Measurements from ENCODE around the gene CATSPER1.

CATSPER1 gene

GRCh38 chr11:66020212-66020611 is 6.1 kb downstream of the CATSPER1 start:
- TF ChIP-seq CTCF (IDR thresholded peaks at IDR 0.05; ENCODE audit: low read depth, low read length) = no peak
- Histone ChIP-seq H3K27ac (no peak overlapping the region), H3K27me3 (ENCODE audit: insufficient read depth, low read depth, severe bottlenecking) (no peaks in the 10 kb centered on the region), H3K9me3 (ENCODE audit: severe bottlenecking) (no peaks in the 10 kb centered on the region), H3K36me3 (no peaks in the 10 kb centered on the region), H3K4me3 (ENCODE audit: low read depth, low read length) (no peak overlapping the region)
- DNase-seq = no peak

DNA sequence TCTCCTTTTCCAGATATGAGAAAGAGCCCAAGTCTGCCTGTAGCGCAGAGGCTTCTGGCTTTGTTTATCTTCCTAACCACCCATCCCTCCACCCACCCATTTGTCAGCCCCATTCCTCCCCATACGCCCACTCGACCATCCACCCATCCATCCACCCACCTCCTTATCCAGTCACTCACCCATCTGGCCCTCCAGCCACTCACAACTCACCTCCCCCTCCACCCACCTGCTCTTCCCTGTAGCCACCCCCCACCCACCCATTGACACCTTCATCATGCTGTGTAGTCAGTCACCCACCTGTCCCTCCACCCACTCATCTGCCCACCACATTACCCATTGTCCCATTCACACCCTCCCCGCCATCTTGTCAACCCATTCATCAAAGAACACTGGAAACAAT is 9.0 kb downstream of the CATSPER1 start:
- DNase-seq = no peak

DNA sequence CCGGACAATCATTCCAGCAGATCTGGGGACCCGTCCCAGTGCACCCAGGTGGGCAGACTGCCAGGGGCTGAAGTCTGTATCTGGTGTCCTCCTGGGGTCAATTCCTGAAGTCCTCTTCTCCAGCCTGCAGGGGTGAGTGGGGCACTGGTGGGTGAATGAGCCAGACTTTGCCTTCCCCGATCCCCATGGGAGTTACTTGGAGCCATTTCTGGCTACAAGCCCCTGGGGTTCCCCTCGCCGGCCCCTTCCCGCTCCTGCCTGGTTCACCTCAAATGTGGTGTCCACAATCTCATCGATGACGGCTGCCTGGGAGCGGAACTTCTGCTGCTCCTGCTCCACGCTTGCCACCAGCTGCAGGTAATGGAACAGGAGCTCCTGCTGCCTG is 9.5 kb downstream of the CATSPER1 start:
- H3K36me3 ChIP-seq = no peaks in the 10 kb centered on the region
- TF ChIP-seq CTCF (IDR thresholded peaks at IDR 0.05; ENCODE audit: low read depth, low read length) = no peak
- no peaks in the 10 kb centered on the region for H3K27me3 ChIP-seq (ENCODE audit: insufficient read depth, low read depth, severe bottlenecking)
- H3K27ac ChIP-seq = no peak overlapping the region
- no peak overlapping the region for H3K4me3 ChIP-seq (ENCODE audit: low read depth, low read length)
- no peaks in the 10 kb centered on the region for H3K9me3 ChIP-seq (ENCODE audit: severe bottlenecking)
- no peak for DNase-seq

More for the DNA sequence above, 9.0 kb downstream of the CATSPER1 start:
- Histone ChIP-seq H3K9me3 (ENCODE audit: severe bottlenecking) (no peaks in the 10 kb centered on the region), H3K27me3 (ENCODE audit: insufficient read depth, low read depth, severe bottlenecking) (no peaks in the 10 kb centered on the region), H3K4me3 (ENCODE audit: low read depth, low read length) (no peak overlapping the region), H3K36me3 (no peaks in the 10 kb centered on the region), H3K27ac (no peak overlapping the region)
- TF ChIP-seq CTCF (IDR thresholded peaks at IDR 0.05; ENCODE audit: low read depth, low read length) = no peak

GRCh38 chr11:66015936-66016792 is 10.1 kb downstream of the CATSPER1 start:
- Histone ChIP-seq H3K27me3 (ENCODE audit: insufficient read depth, low read depth, severe bottlenecking) (no peaks in the 10 kb centered on the region), H3K36me3 (no peaks in the 10 kb centered on the region), H3K9me3 (ENCODE audit: severe bottlenecking) (no peaks in the 10 kb centered on the region), H3K27ac (no peak overlapping the region), H3K4me3 (ENCODE audit: low read depth, low read length) (no peak overlapping the region)
- TF ChIP-seq CTCF (IDR thresholded peaks at IDR 0.05; ENCODE audit: low read depth, low read length) = no peak
- no peak for DNase-seq

- H3K27ac ChIP-seq = no peak overlapping the region
- H3K36me3 ChIP-seq = no peaks in the 10 kb centered on the region
- no peak for TF ChIP-seq CTCF (IDR thresholded peaks at IDR 0.05; ENCODE audit: low read depth, low read length)
- no peaks in the 10 kb centered on the region for H3K9me3 ChIP-seq (ENCODE audit: severe bottlenecking)
- no peak overlapping the region for H3K4me3 ChIP-seq (ENCODE audit: low read depth, low read length)
- H3K27me3 ChIP-seq (ENCODE audit: insufficient read depth, low read depth, severe bottlenecking) = no peaks in the 10 kb centered on the region
- no peak for DNase-seq
Observed at GRCh38 chr11:66015454-66015881, 10.8 kb downstream of the CATSPER1 start.

Data from WERI-Rb-1 (cell line).